HG03095 (cell line): Measurements from ENCODE around the gene CHST8.

Source experiments
- ATAC-seq: cut with Tn5 transposase; IDR thresholded peaks from one replicate; pipeline ENCODE4 v1.9.1; 2021; ENCODE audit warnings: moderate library complexity; ENCODE audit not compliant: unreplicated experiment

CHST8 gene

GRCh38 chr19:33734913-33735312, 113.2 kb downstream of the CHST8 start:
- ATAC-seq: no peak

GRCh38 chr19:33736158-33736557, 114.4 kb downstream of the CHST8 start:
- ATAC-seq: no peak

GRCh38 chr19:33736787-33737186, 115.0 kb downstream of the CHST8 start:
- no peak for ATAC-seq

GRCh38 chr19:33737681-33738371, 116.1 kb downstream of the CHST8 start:
- no peak for ATAC-seq

GRCh38 chr19:33740811-33741396, 119.2 kb downstream of the CHST8 start:
- ATAC-seq: no peak

- ATAC-seq: no peak
Measured at GRCh38 chr19:33745297-33745696, 123.5 kb downstream of the CHST8 start.

- no peak for ATAC-seq
Measured at GRCh38 chr19:33746159-33746558, 124.4 kb downstream of the CHST8 start.

- ATAC-seq: no peak
Measured at GRCh38 chr19:33747273-33747672, 125.5 kb downstream of the CHST8 start.

GRCh38 chr19:33748231-33748630, 126.5 kb downstream of the CHST8 start:
- no peak for ATAC-seq

GRCh38 chr19:33749016-33749415, 127.3 kb downstream of the CHST8 start:
- ATAC-seq: no peak

GRCh38 chr19:33749619-33750175, 127.9 kb downstream of the CHST8 start:
- ATAC-seq: no peak

- no peak for ATAC-seq
Measured at GRCh38 chr19:33750587-33751435, 129.1 kb downstream of the CHST8 start.

GRCh38 chr19:33751436-33751770, 129.7 kb downstream of the CHST8 start:
- no peak for ATAC-seq

GRCh38 chr19:33752018-33752800, 130.5 kb downstream of the CHST8 start:
- no peak for ATAC-seq

- no peak for ATAC-seq
Measured at GRCh38 chr19:33752945-33753344, 131.2 kb downstream of the CHST8 start.

GRCh38 chr19:33754361-33754760, 132.6 kb downstream of the CHST8 start:
- ATAC-seq: no peak

- no peak for ATAC-seq
Measured at GRCh38 chr19:33755099-33756035, 133.6 kb downstream of the CHST8 start.

GRCh38 chr19:33756177-33756576, 134.4 kb downstream of the CHST8 start:
- ATAC-seq: no peak

GRCh38 chr19:33758541-33759013, 136.8 kb downstream of the CHST8 start:
- no peak for ATAC-seq

GRCh38 chr19:33759356-33759755, 137.6 kb downstream of the CHST8 start:
- ATAC-seq: no peak
